ENCODE results near the gene PNPO.

Gene PNPO

GRCh38 chr17:47953909-47954308, 12.5 kb downstream of the PNPO start:
- H3K4me1 Mint-ChIP-seq, result peaks cover 12% of the 10 kb centered on the region
- H3K9me3 Mint-ChIP-seq, result no peaks in the 10 kb centered on the region
- ATAC-seq (no peak), DNase-seq (ENCODE audit: low spot score in 2 of 2) (no peak)
- H3K27ac Mint-ChIP-seq, result no peak overlapping the region
- no peak overlapping the region for H3K4me3 Mint-ChIP-seq
- H3K36me3 Mint-ChIP-seq, result peaks cover 8% of the 10 kb centered on the region

DNA sequence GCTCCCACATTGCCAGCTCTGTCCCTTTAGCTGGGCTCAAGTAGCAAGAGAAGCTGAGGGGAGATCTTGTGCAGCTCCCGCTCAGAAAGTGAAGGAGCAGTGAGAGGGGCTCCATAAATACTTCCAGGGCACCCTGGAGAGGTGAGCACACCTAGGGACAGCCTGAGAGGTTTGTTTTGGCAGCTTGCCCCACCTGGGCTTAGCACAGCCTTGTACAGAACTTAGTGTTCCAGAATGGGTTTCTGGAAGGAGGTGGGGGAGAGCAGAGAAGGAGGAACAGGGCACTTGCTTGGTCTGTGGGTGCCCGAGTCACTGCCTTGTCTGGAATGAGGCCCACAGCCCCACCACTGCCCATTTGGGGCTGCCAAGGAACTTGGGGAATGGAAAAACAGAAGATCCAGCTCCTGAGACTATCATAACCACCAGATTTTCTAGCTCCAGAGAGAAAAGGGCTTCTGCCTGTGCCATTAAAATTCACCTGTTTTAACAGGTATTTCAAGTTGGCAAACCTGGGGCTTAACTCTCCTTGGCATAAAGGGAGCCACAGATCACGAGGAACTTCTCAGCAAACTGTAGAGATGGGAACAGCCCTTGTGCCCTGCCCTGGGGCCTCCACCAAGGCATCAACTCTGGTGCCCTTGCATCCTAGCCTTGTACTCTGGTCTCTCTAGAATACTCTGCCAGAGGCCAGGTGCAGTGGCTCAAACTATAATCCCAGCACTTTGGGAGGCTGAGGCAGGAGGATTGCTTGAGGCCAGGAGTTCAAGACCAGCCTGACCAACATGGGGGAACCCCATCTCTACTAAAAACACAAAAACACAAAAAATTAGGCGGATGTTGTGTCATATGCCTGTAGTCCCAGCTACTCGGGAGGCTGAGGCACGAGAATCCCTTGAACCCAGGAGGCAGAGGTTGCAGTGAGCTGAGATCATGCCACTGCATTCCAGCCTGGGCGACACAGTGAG, 14.4 kb downstream of the PNPO start:
- no peak for DNase-seq (ENCODE audit: low spot score in 2 of 2)
- no peaks in the 10 kb centered on the region for H3K4me1 Mint-ChIP-seq
- H3K9me3 Mint-ChIP-seq, result no peaks in the 10 kb centered on the region
- no peak overlapping the region for H3K4me3 Mint-ChIP-seq
- no peak overlapping the region for H3K27ac Mint-ChIP-seq
- H3K36me3 Mint-ChIP-seq, result no peaks in the 10 kb centered on the region
- ATAC-seq, result no peak

DNA sequence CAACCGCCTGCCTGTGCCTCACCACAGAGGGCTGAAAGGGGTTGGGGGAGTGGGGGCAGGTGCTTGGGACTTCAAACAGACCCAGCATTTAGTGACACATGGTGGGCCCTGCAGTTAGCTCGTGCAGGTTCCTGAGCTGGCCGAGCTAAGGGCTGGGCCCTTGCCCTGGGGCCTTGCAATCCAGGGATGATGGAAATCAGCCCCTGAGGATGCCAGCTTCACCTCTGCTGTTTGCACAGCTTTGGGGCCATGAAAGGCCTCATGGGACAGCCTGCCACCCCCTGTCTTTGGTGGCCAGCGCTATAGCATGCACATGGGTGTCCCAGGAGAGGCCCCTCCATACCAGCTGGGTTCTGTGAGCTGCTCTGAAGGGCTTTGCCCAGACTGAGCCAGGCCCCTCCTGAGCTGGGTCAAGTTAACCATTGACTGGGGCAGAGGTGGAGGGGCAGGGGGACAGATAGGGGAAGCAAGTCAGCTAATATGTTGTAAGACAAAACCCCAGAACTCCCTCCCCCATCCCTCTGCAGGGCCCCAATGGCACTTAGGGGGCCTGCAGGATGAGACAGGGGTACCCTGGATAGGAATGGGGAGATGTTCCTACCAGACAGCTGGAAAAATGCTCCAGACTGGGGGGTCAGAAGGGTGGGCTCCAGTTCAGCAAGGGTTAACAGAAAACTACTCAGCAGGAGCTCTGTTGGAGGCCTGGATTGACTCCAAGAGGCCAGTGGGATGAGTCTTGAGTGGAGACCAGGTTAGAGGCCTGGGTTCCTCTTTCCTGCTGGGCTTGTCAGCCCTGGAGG, 15.6 kb downstream of the PNPO start:
- DNase-seq (ENCODE audit: low spot score in 2 of 2) (no peak), ATAC-seq (no peak)
- H3K36me3 Mint-ChIP-seq, result no peaks in the 10 kb centered on the region
- H3K4me1 Mint-ChIP-seq, result no peaks in the 10 kb centered on the region
- H3K27ac Mint-ChIP-seq, result no peak overlapping the region
- no peak overlapping the region for H3K4me3 Mint-ChIP-seq
- no peaks in the 10 kb centered on the region for H3K9me3 Mint-ChIP-seq

GRCh38 chr17:47957591-47958490, 16.5 kb downstream of the PNPO start, which contains the start of gene PRR15L:
TSS of gene PRR15L (minus strand) at chr17:47957883. CDS start at chr17:47953234, 4,649 bp downstream.
- DNase-seq (ENCODE audit: low spot score in 2 of 2) (no peak), ATAC-seq (no peak)
- H3K4me3 Mint-ChIP-seq, result no peak within 1 kb of the TSS
- no peaks in the 10 kb centered on the region for H3K36me3 Mint-ChIP-seq
- H3K4me1 Mint-ChIP-seq, result no peaks in the 10 kb centered on the region
- H3K9me3 Mint-ChIP-seq, result no peaks in the 10 kb centered on the region
- H3K27ac Mint-ChIP-seq, result peak within 1 kb of the TSS; percentile 2

GRCh38 chr17:47959825-47960655, 18.7 kb downstream of the PNPO start:
- H3K36me3 Mint-ChIP-seq, result no peaks in the 10 kb centered on the region
- no peaks in the 10 kb centered on the region for H3K9me3 Mint-ChIP-seq
- H3K27ac Mint-ChIP-seq, result no peak overlapping the region
- DNase-seq (ENCODE audit: low spot score in 2 of 2) (no peak), ATAC-seq (no peak)
- no peak overlapping the region for H3K4me3 Mint-ChIP-seq
- no peaks in the 10 kb centered on the region for H3K4me1 Mint-ChIP-seq

DNA sequence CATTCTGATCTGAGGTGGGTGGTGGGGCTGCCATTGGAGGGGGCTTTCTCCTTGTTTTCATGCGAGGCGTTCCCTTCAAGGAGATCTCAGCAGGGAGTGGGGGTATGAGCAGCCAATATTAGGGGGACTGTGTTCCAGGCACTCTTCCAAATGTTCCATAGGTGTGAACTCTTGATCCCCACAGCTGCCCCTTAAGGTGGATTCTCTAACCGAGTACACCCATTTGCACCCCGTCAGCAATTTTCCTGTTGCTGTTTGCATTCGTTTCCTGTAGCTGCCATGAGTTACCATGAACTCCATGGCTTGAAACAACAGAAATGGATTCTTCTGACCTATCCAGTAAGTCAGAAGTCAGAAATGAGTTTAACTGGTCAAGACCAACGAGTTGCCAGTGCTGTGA, 20.0 kb downstream of the PNPO start:
- ATAC-seq (no peak), DNase-seq (ENCODE audit: low spot score in 2 of 2) (no peak)
- Mint-ChIP-seq H3K27ac (peak overlapping the region; percentile 39), H3K4me1 (no peaks in the 10 kb centered on the region), H3K4me3 (no peak overlapping the region), H3K9me3 (no peaks in the 10 kb centered on the region), H3K36me3 (no peaks in the 10 kb centered on the region)

DNA sequence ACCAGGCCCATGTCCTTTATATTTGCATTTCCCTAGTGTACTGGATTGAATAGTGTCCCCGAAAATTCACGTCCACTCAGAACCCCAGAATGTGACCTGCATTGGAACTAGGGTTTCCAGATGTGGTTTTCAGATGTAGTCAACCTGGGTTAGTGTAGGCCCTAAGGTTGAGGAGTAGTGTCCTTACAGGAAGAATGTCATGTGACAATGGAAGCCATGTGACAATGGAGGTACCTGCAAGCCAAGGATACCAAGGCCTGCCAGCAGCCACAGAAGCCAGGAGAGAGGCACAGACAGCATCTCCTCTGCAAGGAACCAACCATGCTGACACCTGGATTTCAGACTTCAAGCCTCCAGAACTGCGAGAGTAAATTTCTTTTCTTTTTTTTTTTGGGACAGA, 21.5 kb downstream of the PNPO start:
- Mint-ChIP-seq H3K9me3 (no peaks in the 10 kb centered on the region), H3K27ac (peak overlapping the region; percentile 30), H3K4me1 (no peaks in the 10 kb centered on the region), H3K4me3 (no peak overlapping the region), H3K36me3 (peaks cover 7% of the 10 kb centered on the region)
- DNase-seq (ENCODE audit: low spot score in 2 of 2) (no peak), ATAC-seq (no peak)

GRCh38 chr17:47964856-47965255, 23.5 kb downstream of the PNPO start:
- ATAC-seq, result no peak

DNA sequence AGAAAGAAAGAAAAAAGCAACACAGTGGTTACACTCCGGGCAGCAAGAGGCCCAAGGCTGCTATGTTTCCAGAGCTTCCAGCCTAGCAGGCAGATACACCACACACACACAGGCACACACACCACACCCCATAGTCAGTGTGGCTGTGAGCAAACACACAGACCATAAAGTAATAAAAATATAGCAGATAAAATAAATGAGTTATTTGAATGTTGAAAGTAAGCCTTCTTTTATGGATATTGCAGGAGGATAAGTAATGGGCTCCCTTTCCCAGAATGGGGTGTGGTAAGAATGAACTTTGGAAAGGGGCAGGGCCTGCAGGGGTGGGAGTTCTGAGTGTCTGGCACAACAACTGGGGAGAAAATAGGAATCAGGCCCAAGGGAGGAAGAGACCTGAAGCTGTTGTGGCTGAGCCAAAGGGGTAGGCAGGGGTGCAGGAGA, 24.7 kb downstream of the PNPO start:
- ATAC-seq (no peak), DNase-seq (ENCODE audit: low spot score in 2 of 2) (no peak)
- Mint-ChIP-seq H3K9me3 (no peaks in the 10 kb centered on the region), H3K4me3 (no peak overlapping the region), H3K27ac (peak overlapping the region; percentile 32), H3K36me3 (peaks cover 8% of the 10 kb centered on the region), H3K4me1 (peaks cover 13% of the 10 kb centered on the region)

More at GRCh38 chr17:47964856-47965255, 23.5 kb downstream of the PNPO start:
- DNase-seq (ENCODE audit: low spot score in 2 of 2), result no peak
- peaks cover 8% of the 10 kb centered on the region for H3K36me3 Mint-ChIP-seq
- no peaks in the 10 kb centered on the region for H3K9me3 Mint-ChIP-seq
- no peak overlapping the region for H3K4me3 Mint-ChIP-seq
- peaks cover 4% of the 10 kb centered on the region for H3K4me1 Mint-ChIP-seq
- no peak overlapping the region for H3K27ac Mint-ChIP-seq

- Mint-ChIP-seq H3K4me3 (no peak overlapping the region), H3K4me1 (peaks cover 13% of the 10 kb centered on the region), H3K36me3 (peaks cover 15% of the 10 kb centered on the region), H3K9me3 (no peaks in the 10 kb centered on the region), H3K27ac (no peak overlapping the region)
- DNase-seq (ENCODE audit: low spot score in 2 of 2), result no peak
- ATAC-seq, result no peak
Observed at GRCh38 chr17:47967607-47968252, 26.4 kb downstream of the PNPO start.

DNA sequence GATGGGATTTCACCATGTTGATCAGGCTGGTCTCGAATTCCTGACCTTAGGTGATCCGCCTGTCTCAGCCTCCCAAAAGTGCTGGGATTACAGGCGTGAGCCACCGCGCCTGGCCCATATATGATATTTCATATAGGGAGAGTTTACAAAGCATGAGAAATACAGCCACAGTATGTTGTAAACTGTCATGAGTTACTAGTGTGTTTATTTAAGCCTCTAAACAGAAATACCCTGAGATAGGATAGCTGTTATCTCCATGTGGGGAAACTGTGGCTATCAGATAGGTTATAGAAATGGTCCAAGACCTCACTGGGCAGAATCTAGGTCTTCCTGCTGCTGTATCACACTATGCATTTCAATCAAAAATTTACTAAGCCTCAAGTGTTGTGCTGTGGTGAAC, 27.5 kb downstream of the PNPO start:
- ATAC-seq (no peak), DNase-seq (ENCODE audit: low spot score in 2 of 2) (no peak)
- Mint-ChIP-seq H3K36me3 (peaks cover 21% of the 10 kb centered on the region), H3K27ac (no peak overlapping the region), H3K9me3 (no peaks in the 10 kb centered on the region), H3K4me1 (peaks cover 13% of the 10 kb centered on the region), H3K4me3 (no peak overlapping the region)

GRCh38 chr17:47969930-47970724, 28.8 kb downstream of the PNPO start:
- Mint-ChIP-seq H3K9me3 (no peaks in the 10 kb centered on the region), H3K4me1 (peaks cover 13% of the 10 kb centered on the region), H3K27ac (peak overlapping the region; percentile 95), H3K36me3 (peaks cover 32% of the 10 kb centered on the region), H3K4me3 (peak overlapping the region; percentile 95)
- DNase-seq (ENCODE audit: low spot score in 2 of 2) (no peak), ATAC-seq (no peak)
